ENCODE data around the gene RAB13. TPM values are rescaled to one million over a fixed set of nuclear protein-coding genes. Genes with fewer than 3 reads are reported as not detected.

The RAB13 gene
- total and polyA plus RNA-seq, 2 of the 13 experiments (the other 11 are each of a cell fraction or from before 2014, with no cell fraction given): 15.9 to 24.7 TPM

GRCh38 chr1:153990468-153991150, 4.5 kb upstream of the RAB13 start, which contains the start of gene RPS27 (continued):
- TF ChIP-seq GATAD2A (CRISPR knock-in tag; IDR thresholded peaks at IDR 0.05) (peak; percentile 53; the same call in 1 of the 2 replicates), MAX (IDR thresholded peaks at IDR 0.05) (peak; percentile 66; the same call in 1 of the 2 replicates), CBX2 (IDR thresholded peaks at IDR 0.05; ENCODE audit: low read depth, low read length) (no peak), CBX2 (CRISPR knock-in tag; IDR thresholded peaks at IDR 0.05; ENCODE audit: low read depth) (no peak), ZEB1 (IDR thresholded peaks at IDR 0.05; ENCODE audit: insufficient replicate concordance, low read depth) (no peak), DMAP1 (CRISPR knock-in tag; IDR thresholded peaks at IDR 0.05) (peak; percentile 94), GLI4 (CRISPR knock-in tag; IDR thresholded peaks at IDR 0.05; ENCODE audit: borderline replicate concordance) (0 out of 2 replicates have a peak, but pooled peaks have one; percentile 19), ZNF775 (CRISPR knock-in tag; IDR thresholded peaks at IDR 0.05; ENCODE audit: borderline replicate concordance) (0 out of 2 replicates have a peak, but pooled peaks have one; percentile 28), CCDC6 (CRISPR knock-in tag; IDR thresholded peaks at IDR 0.05) (peak; percentile 71), ZFP90 (CRISPR knock-in tag; IDR thresholded peaks at IDR 0.05; ENCODE audit: borderline replicate concordance) (peak; percentile 63; the same call in 1 of the 2 replicates), SETDB1 (CRISPR knock-in tag; IDR thresholded peaks at IDR 0.05; ENCODE audit: borderline replicate concordance) (no peak), TEF (CRISPR knock-in tag; IDR thresholded peaks at IDR 0.05) (no peak), UBTF (CRISPR knock-in tag; IDR thresholded peaks at IDR 0.05) (peak; percentile 58), ZNF292 (CRISPR knock-in tag; IDR thresholded peaks at IDR 0.05; ENCODE audit: borderline replicate concordance, low read depth) (peak; percentile 43; the same call in 1 of the 2 replicates), RFXANK (CRISPR knock-in tag; IDR thresholded peaks at IDR 0.05) (peak; percentile 60; the same call in 1 of the 2 replicates), SMAD3 (CRISPR knock-in tag; IDR thresholded peaks at IDR 0.05) (peak; percentile 94), ZNF878 (CRISPR knock-in tag; IDR thresholded peaks at IDR 0.05) (peak; percentile 75), NFRKB (IDR thresholded peaks at IDR 0.05) (no peak; the same call in 1 of the 2 replicates), ZNF407 (CRISPR knock-in tag; IDR thresholded peaks at IDR 0.05; ENCODE audit: not compliant biosample characterization) (no peak)
